Activated naive CD8-positive, alpha-beta T cell treated with anti-CD3 and anti-CD28 coated beads, Interleukin-2, amount 50 U/mL, for 16 hours (primary cell): ENCODE results near the gene RAB44.

Experiments
- DNase-seq: peaks from one replicate; pipeline ENCODE4 v3.0.0-alpha.2; 2020; ENCODE audit warnings: low read depth, low spot score

Gene RAB44

GRCh38 chr6:36666826-36667591 is 30.6 kb upstream of the RAB44 start:
- no peak for DNase-seq

- no peak for DNase-seq
Measured at GRCh38 chr6:36668591-36668990, 29.0 kb upstream of the RAB44 start.

GRCh38 chr6:36669002-36669401 is 28.6 kb upstream of the RAB44 start:
- DNase-seq = no peak

DNA sequence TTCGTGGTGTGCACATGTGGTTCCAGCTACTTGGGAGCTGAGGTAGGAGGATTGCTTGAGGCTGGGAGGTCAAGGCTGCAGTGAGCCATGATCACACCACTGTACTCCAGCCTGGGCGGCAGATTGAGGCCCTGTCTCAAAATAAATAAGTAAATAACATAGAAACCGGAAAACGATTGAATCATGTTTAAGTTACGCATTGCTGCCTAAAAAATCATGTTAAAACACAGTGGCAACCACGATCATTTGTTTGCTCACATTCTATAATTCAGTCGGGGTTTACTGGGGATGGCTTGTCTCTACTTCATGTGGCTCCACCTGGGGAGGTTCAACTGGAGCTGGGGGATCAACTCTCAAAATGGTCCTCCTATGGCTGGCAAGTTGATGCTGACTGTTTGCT is 27.4 kb upstream of the RAB44 start:
- DNase-seq = no peak

DNA sequence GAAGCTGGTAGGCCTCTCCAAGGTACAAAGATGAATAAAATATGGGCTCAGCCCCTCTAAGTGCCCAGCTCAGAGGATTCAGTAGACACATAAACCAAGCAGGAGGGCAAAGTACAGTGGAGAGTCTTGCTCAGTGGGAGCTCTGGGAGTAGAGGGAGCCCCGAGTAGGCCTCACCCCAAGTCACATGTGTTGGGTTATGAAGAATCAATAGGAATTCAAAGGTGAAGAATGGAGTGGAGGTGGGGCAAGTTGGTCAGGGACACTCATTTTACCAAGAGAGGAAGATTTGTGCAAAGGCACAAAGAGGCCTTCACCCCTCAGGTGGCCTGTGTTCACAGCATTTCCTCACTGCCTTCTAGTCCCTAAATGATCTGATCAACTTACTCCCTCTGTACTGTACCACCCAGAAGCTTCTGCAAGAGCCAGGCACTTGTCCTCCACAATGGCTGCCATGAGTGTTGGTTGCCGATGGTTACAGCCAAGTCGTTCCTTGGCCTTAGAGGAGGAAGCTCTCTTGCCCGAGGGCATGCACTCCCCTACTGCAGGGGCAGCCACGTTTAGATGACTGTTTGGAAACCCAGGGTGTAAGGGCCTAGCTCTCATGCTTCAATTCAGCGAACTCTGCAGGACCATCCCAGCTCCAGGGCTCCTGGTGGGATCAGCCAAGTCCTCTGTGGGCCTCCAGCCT is 25.8 kb upstream of the RAB44 start:
- DNase-seq = no peak

GRCh38 chr6:36673882-36674281 is 23.7 kb upstream of the RAB44 start:
- no peak for DNase-seq

DNA sequence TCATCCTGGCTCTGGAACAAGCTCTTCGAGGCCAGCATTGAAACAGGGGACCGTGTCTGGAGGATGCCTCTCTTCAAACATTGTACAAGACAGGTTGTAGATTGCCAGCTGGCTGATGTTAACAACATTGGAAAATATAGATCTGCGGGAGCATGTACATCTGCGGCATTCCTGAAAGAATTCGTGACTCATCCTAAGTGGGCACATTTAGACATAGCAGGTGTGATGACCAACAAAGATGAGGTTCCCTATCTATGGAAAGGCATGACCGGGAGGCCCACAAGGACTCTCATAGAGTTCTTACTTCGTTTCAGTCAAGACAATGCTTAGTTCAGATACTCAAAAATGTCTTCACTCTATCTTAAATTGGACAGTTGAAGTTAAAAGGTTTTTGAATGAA is 22.7 kb upstream of the RAB44 start:
- DNase-seq = no peak

- no peak for DNase-seq
Measured at GRCh38 chr6:36676141-36677058, 21.2 kb upstream of the RAB44 start.

- no peak for DNase-seq
Measured at GRCh38 chr6:36677059-36677749, 20.4 kb upstream of the RAB44 start.

DNA sequence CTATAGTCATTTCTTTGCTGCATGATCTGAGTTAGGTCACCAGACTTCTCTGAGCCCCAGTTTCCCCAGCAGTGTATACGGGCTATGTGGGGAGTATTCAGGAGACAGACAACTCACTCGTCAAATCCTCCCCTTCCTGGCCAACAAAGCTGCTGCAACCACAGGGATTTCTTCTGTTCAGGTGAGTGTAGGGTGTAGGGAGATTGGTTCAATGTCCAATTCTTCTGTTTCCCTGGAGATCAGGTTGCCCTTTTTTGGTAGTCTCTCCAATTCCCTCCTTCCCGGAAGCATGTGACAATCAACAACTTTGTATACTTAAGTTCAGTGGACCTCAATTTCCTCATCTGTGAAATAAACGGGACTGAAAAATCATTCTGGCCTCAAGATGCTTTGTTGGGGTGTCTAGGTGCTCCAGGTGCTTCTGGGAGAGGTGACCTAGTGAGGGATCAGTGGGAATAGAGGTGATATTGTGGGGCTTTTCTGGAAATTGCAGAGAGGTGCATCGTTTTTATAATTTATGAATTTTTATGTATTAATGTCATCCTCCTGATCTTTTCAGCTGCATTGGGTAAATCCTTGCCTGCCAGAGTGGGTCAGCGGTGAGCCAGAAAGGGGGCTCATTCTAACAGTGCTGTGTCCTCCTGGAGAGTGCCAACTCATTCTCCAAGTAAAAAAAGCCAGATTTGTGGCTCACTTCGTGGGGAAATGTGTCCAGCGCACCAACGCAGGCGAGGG is 19.7 kb upstream of the RAB44 start:
- DNase-seq = no peak

DNA sequence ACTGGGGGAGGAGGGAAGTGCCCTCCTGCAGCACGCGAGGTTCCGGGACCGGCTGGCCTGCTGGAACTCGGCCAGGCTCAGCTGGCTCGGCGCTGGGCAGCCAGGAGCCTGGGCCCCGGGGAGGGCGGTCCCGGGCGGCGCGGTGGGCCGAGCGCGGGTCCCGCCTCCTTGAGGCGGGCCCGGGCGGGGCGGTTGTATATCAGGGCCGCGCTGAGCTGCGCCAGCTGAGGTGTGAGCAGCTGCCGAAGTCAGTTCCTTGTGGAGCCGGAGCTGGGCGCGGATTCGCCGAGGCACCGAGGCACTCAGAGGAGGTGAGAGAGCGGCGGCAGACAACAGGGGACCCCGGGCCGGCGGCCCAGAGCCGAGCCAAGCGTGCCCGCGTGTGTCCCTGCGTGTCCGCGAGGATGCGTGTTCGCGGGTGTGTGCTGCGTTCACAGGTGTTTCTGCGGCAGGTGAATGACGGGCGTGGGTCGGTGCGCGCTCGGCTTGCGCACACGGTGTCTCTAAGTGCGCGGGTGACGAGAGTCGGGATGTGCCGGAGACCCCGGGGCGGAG is 19.1 kb upstream of the RAB44 start, which contains the start of gene CDKN1A:
Gene CDKN1A (plus strand): TSS at position 227 of the 555 bp plus-strand sequence. CDS start 5,388 bp downstream, outside the sequence.
- DNase-seq = peak; percentile 24

DNA sequence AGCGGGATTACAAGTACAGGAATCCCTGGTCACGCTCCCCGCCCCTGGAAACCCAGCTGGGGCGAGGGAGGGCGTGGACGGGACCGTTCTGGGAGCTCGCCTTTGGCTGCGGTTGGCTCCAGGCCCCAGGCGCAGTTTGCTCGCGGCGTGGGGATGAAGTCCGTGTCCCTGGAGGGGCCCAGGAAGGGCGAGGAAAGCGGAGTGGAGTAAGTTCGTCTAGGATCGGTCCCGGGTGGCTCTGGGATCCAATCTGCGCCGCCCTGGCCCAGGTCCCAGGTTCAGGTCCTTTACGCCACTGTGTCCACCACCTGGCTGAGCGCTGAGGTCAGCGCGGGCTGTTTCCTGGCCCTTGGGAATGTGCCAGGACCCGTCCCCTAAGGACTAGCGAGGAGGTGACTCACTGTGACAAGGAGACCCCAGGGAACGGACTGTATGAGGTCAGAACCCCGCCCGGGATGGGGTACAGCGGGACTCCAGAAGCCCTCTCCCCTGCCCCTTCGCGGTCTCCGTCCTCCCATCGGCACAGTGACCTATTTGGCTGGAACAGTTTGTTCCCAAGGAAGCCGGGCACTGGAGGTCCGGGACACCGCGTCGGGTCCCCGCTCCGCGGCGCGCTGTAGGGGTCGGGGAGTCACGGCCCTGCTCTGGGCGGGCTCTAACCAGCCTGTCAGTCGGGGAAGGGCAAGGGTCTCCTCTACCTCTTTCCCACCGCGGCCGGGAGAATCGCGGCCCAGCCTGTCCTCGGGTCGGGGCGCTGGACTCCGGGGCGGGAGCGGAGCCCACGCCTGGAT is 18.4 kb upstream of the RAB44 start:
- DNase-seq = no peak

GRCh38 chr6:36682328-36683144 is 15.1 kb upstream of the RAB44 start:
- DNase-seq = no peak

- no peak for DNase-seq
Measured at GRCh38 chr6:36683145-36683655, 14.4 kb upstream of the RAB44 start.

GRCh38 chr6:36683656-36684446 is 13.8 kb upstream of the RAB44 start:
- no peak for DNase-seq

DNA sequence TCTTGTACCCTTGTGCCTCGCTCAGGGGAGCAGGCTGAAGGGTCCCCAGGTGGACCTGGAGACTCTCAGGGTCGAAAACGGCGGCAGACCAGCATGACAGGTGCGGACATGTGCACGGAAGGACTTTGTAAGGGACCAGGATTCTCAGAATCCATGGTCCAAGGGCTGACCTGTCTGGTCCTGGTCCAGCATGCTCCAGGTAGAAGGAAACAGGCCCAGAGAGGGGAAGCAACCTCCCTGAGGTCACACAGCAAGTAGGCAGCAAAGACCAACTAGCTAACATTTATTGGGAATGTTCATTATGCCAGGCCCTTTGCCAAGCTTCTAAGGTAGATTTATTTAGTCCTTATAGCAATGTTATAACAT is 13.2 kb upstream of the RAB44 start:
- DNase-seq = no peak

- no peak for DNase-seq
Measured at GRCh38 chr6:36685166-36685924, 12.3 kb upstream of the RAB44 start.
